H1 (cell line): ENCODE data around the gene SNX20.

Source experiments
- SIN3A ChIP-seq, 2 experiments: IDR thresholded peaks in 1 of 2; conservative IDR thresholded peaks in 1 of 2; 2 replicates each; pipeline ENCODE4 v1.6.1; 2011 to 2012; ENCODE audit warnings: low read length in 2 of 2, improper control_type of control experiment in 1 of 2, low read depth in 1 of 2, mild to moderate bottlenecking in 1 of 2
- TF ChIP-seq, protein P1 (sequence below): IDR thresholded peaks from 2 replicates; pipeline ENCODE4 v1.6.1; 2012; ENCODE audit warnings: low read length, inconsistent platforms

DNA sequence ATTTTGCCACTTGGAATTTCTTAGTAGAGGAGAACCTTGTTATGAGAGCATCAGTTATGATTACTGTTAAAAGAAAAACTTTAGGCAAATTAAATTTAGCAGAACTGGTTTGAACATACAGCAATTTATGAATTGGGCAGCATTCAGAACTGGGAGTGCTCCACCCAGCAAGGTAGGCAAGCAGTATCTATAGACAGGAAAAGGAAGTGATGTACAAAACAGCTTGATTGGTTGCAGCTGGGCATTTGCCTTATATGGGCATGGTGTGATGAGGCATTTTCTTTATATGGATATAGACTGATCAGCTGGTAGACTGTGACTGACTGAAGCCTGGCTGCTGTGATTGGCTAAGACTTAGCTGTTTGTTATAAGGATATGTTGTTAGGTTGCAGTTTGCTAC lies 43.2 kb upstream of the SNX20 start:
- TF ChIP-seq, protein P1, sequence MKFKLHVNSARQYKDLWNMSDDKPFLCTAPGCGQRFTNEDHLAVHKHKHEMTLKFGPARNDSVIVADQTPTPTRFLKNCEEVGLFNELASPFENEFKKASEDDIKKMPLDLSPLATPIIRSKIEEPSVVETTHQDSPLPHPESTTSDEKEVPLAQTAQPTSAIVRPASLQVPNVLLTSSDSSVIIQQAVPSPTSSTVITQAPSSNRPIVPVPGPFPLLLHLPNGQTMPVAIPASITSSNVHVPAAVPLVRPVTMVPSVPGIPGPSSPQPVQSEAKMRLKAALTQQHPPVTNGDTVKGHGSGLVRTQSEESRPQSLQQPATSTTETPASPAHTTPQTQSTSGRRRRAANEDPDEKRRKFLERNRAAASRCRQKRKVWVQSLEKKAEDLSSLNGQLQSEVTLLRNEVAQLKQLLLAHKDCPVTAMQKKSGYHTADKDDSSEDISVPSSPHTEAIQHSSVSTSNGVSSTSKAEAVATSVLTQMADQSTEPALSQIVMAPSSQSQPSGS, result no peak
- no peak for TF ChIP-seq SIN3A (conservative IDR thresholded peaks at IDR 0.05 in 1 of 2, IDR thresholded peaks at IDR 0.05 in 1 of 2; ENCODE audit: low read depth in 1 of 2, low read length in 2 of 2)
